ENCODE data around the gene TAS1R3.

The TAS1R3 gene

GRCh38 chr1:1331068-1331965, at the start of gene TAS1R3:
TAS1R3 (plus strand) TSS chr1:1331280; CDS start chr1:1331346, 66 bp downstream.
- DNase-seq: no peak

GRCh38 chr1:1281533-1282321, 49.4 kb upstream of the TAS1R3 start:
- DNase-seq: no peak

GRCh38 chr1:1282998-1283397, 48.1 kb upstream of the TAS1R3 start:
- DNase-seq: no peak

GRCh38 chr1:1283821-1284220, 47.3 kb upstream of the TAS1R3 start:
- no peak for DNase-seq

GRCh38 chr1:1284221-1285101, 46.6 kb upstream of the TAS1R3 start:
- no peak for DNase-seq

GRCh38 chr1:1285102-1285571, 45.9 kb upstream of the TAS1R3 start:
- no peak for DNase-seq

GRCh38 chr1:1285611-1286311, 45.3 kb upstream of the TAS1R3 start:
- no peak for DNase-seq

- DNase-seq: no peak
Measured at GRCh38 chr1:1286313-1287261, 44.5 kb upstream of the TAS1R3 start.

- DNase-seq: no peak
Measured at GRCh38 chr1:1287288-1288110, 43.6 kb upstream of the TAS1R3 start.

GRCh38 chr1:1290238-1290731, 40.8 kb upstream of the TAS1R3 start:
- DNase-seq: peak; percentile 61

- DNase-seq: no peak
Measured at GRCh38 chr1:1291023-1291528, 40.0 kb upstream of the TAS1R3 start.

GRCh38 chr1:1291548-1292441, 39.3 kb upstream of the TAS1R3 start:
- peak; percentile 71 for DNase-seq

- DNase-seq: no peak
Measured at GRCh38 chr1:1292442-1292779, 38.7 kb upstream of the TAS1R3 start.

GRCh38 chr1:1292851-1293250, 38.2 kb upstream of the TAS1R3 start:
- no peak for DNase-seq

GRCh38 chr1:1293263-1294249, 37.5 kb upstream of the TAS1R3 start:
- no peak for DNase-seq

GRCh38 chr1:1294250-1294890, 36.7 kb upstream of the TAS1R3 start:
- DNase-seq: no peak

Measured in hematopoietic multipotent progenitor cell treated with erythropoietin and hydrocortisone succinate and interleukin-3 and kit ligand, for 8 days (in vitro differentiated cells).